Spleen (tissue), 11 donors: ENCODE results near the gene KRTAP4-11. TPM values are rescaled to one million over a fixed set of nuclear protein-coding genes. Genes with fewer than 3 reads are reported as not detected.
"Not testable (repeated sequence)": the region's sequence is repeated elsewhere in the genome, so short reads cannot be mapped to it uniquely, and the experiment has no call there.

ENCODE experiments used
- DNase-seq: peaks from one replicate; pipeline ENCODE4 v3.0.0-alpha.2; 2020
- H3K27ac ChIP-seq, 8 donors: fragments of 200-600 bp; sonication (generic) in 7 of 8; 1 replicate in 4 of 8; 2 replicates in 4 of 8; pipeline versions ENCODE4 v1.5.0 to v1.8.0; 2016 to 2021; ENCODE audit warnings: inconsistent platforms in 4 of 8, mild to moderate bottlenecking in 4 of 8, moderate library complexity in 1 of 8
- H3K27me3 ChIP-seq, 7 donors: fragments of 200-600 bp; sonication (generic) in 6 of 7; replicated peaks in 1 of 7; 1 replicate in 4 of 7; 2 replicates in 3 of 7; pipeline versions ENCODE4 v1.5.0 to v1.8.0; 2016 to 2021; ENCODE audit warnings: inconsistent platforms in 3 of 7, mild to moderate bottlenecking in 1 of 7
- H3K36me3 ChIP-seq, 6 donors: fragments of 200-600 bp; sonication (generic) in 5 of 6; 1 replicate in 4 of 6; 2 replicates in 2 of 6; pipeline versions ENCODE4 v1.5.0 to v1.8.0; 2016 to 2021; ENCODE audit warnings: inconsistent platforms in 2 of 6
- H3K4me1 ChIP-seq, 6 donors: fragments of 200-600 bp; sonication (generic) in 5 of 6; 1 replicate in 3 of 6; 2 replicates in 3 of 6; pipeline versions ENCODE4 v1.5.0 to v1.8.0; 2016 to 2021; ENCODE audit warnings: inconsistent platforms in 3 of 6
- H3K4me3 ChIP-seq, 8 donors: fragments of 200-600 bp; sonication (generic) in 7 of 8; 1 replicate in 4 of 8; 2 replicates in 4 of 8; pipeline versions ENCODE4 v1.5.0 to v1.8.0; 2016 to 2021; ENCODE audit warnings: inconsistent platforms in 4 of 8, mild to moderate bottlenecking in 4 of 8, moderate library complexity in 2 of 8
- H3K9me3 ChIP-seq, 8 donors: fragments of 200-600 bp; sonication (generic) in 7 of 8; 1 replicate in 4 of 8; 2 replicates in 4 of 8; pipeline versions ENCODE4 v1.5.0 to v1.8.0; 2016 to 2021; ENCODE audit warnings: inconsistent platforms in 4 of 8
- POLR2A ChIP-seq, 3 donors: fragments of 450-650 bp; IDR thresholded peaks; one replicate each; pipeline ENCODE4 v1.5.1; 2017; ENCODE audit warnings: antibody characterized with exemption in 3 of 3, mild to moderate bottlenecking in 1 of 3
- POLR2AphosphoS5 ChIP-seq, 3 donors: sonication (generic); formaldehyde crosslinking; IDR thresholded peaks; one replicate each; pipeline ENCODE4 v1.5.1; 2017; ENCODE audit warnings: antibody characterized with exemption in 3 of 3
- WGBS, 5 donors: extraction: QIAGEN DNeasy Blood & Tissue Kit in 3 of 5; methylation state at CpG; one replicate each; pipeline versions ENCODE4 v1.1.5 to v1.1.7; 2013 to 2018; 5-methylcytosine and 5-hydroxymethylcytosine counted together
- intact Hi-C: fragments of 100-400 bp; cut with DNase I; formaldehyde crosslinking; loops from one replicate; pipeline ENCODE4 v1.15.0; 2023; ENCODE audit warnings: low total_unique reads
- polyA plus RNA-seq, 3 donors: library from polyadenylated mRNA; stranded (reverse); fragments of 200-250 nt; gene quantifications; one replicate each; pipeline ENCODE4 v1.2.1, GENCODE V29; 2013
- total RNA-seq, 7 donors: library from RNA; depleted of rRNA in 3 of 7; stranded (reverse); fragments of >200 nt in 3 of 7; fragmentation: NEBNext Ultra II Directional in 4 of 7; extraction: Animal tissue kit (Norgen Biotek cat#: 25700) in 4 of 7; gene quantifications; one replicate each; pipeline versions ENCODE4 v1.1.0 to v1.2.1, GENCODE V29; 2016 to 2021
- TF ChIP-seq, protein P1 (sequence below), 11 experiments: fragments of 200-600 bp in 7 of 11; fragments of 450-650 bp in 4 of 11; sonication (generic) in 4 of 11; IDR thresholded peaks in 8 of 11; conservative IDR thresholded peaks in 3 of 11; 1 replicate in 7 of 11; 2 replicates in 4 of 11; pipeline versions ENCODE4 v1.4.0 to v1.8.0; 2016 to 2021; ENCODE audit warnings: antibody characterized with exemption in 11 of 11, inconsistent platforms in 4 of 11, mild to moderate bottlenecking in 1 of 11
- donor health status: healthy with polysubstance abuse.
- donor health status: DM: no; HTN: no; CAD: no; lungs with moderate emphysema.
- donor health status: DM: no; HTN: no; CAD: no.
- donor health status: Bipolar disorder and iron deficiency.
- donor health status: healthy.
- donor health status: DM: no; HTN: no; CAD: no.
- donor health status: DM: yes; HTN: yes; CAD: no.

The KRTAP4-11 gene
- total and polyA plus RNA-seq, 10 donors, result not detected

DNA sequence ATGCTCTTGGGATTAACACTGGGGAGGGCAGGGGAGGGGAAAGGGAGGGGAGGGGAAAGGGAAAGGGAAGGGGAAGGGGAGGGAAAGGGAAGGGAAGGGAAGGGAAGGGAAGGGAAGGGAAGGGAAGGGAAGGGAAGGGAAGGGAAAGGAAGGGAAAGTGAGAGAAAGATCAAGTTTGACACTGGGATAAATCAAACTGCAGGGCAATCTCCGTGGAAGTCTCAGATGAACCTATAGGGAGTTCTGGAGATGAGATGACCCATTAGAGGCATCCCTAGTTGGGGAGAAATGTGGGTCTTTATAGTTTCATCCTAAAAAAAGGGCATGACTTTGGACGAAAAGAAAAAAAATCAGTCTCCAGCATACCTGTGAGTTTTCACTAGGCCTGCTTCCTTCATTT is 3.6 kb upstream of the KRTAP4-11 start:
- H3K27ac ChIP-seq, result no peak overlapping the region
- peaks cover 0 to 6% (median 0%) of the 10 kb centered on the region in 8 donors for H3K9me3 ChIP-seq
- WGBS, 5 donors, result 80 to 96% (median 89%) methylated on average over 2 of the region's 2 CpGs
- H3K27me3 ChIP-seq, result no peaks in the 10 kb centered on the region
- H3K4me3 ChIP-seq, result no peak overlapping the region
- H3K36me3 ChIP-seq, result no peaks in the 10 kb centered on the region
- DNase-seq, result no peak
- TF ChIP-seq POLR2A (IDR thresholded peaks at IDR 0.05), result no peak
- TF ChIP-seq POLR2AphosphoS5 (IDR thresholded peaks at IDR 0.05), result no peak
- TF ChIP-seq, protein P1, sequence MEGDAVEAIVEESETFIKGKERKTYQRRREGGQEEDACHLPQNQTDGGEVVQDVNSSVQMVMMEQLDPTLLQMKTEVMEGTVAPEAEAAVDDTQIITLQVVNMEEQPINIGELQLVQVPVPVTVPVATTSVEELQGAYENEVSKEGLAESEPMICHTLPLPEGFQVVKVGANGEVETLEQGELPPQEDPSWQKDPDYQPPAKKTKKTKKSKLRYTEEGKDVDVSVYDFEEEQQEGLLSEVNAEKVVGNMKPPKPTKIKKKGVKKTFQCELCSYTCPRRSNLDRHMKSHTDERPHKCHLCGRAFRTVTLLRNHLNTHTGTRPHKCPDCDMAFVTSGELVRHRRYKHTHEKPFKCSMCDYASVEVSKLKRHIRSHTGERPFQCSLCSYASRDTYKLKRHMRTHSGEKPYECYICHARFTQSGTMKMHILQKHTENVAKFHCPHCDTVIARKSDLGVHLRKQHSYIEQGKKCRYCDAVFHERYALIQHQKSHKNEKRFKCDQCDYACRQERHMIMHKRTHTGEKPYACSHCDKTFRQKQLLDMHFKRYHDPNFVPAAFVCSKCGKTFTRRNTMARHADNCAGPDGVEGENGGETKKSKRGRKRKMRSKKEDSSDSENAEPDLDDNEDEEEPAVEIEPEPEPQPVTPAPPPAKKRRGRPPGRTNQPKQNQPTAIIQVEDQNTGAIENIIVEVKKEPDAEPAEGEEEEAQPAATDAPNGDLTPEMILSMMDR (IDR thresholded peaks at IDR 0.05 in 8 of 11, conservative IDR thresholded peaks at IDR 0.05 in 3 of 11), result no peak
- peaks cover 3 to 70% (median 20%) of the 10 kb centered on the region in 6 donors for H3K4me1 ChIP-seq
- intact Hi-C loops, result no loop called here

GRCh38 chr17:41119696-41120690 is 1.8 kb upstream of the KRTAP4-11 start:
- TF ChIP-seq, protein P1 (IDR thresholded peaks at IDR 0.05 in 8 of 11, conservative IDR thresholded peaks at IDR 0.05 in 3 of 11), result peak in 1 of 11 experiments; percentile 21
- peak in 1 of 3 donors; percentile 35 for TF ChIP-seq POLR2AphosphoS5 (IDR thresholded peaks at IDR 0.05)
- Histone ChIP-seq H3K4me1 (peaks cover 5 to 68% (median 20%) of the 10 kb centered on the region in 6 donors), H3K27ac (peak overlapping the region in 7 of 8 donors; percentile 53 to 81 (median 69))
- H3K27me3 ChIP-seq, H3K9me3 ChIP-seq, H3K36me3 ChIP-seq, DNase-seq, intact Hi-C loops, H3K4me3 ChIP-seq: not testable (repeated sequence)
- WGBS, 5 donors, result 21 to 31% (median 27%) methylated on average over 11 of the region's 11 CpGs

DNA sequence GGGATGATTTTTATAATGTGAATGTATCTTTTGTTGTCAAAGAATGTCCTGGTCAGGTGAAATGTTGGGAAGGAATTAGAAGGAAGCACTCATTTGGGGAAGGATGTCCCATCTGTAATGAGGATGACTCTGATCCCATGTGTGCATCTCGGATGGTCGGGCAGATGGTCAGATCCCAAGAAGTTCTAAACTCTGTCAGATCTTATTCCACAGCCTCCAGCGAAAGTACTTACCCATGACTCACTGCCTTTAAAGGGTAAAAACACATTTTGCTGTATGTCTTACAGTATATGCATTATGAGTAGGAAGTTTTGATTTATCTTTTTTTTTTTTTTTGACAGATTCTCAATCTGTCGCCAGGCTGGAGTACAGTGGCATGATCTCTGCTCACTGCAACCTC is 548 bp upstream of the KRTAP4-11 start:
- Histone ChIP-seq H3K9me3 (peaks cover 0 to 6% (median under 1%) of the 10 kb centered on the region in 8 donors), H3K4me1 (peaks cover 3 to 56% (median 15%) of the 10 kb centered on the region in 6 donors), H3K27ac (no peak overlapping the region), H3K4me3 (no peak overlapping the region), H3K27me3 (peaks cover 0 to 5% (median 0%) of the 10 kb centered on the region in 7 donors), H3K36me3 (no peaks in the 10 kb centered on the region)
- intact Hi-C loops, result no loop called here
- TF ChIP-seq, protein P1 (IDR thresholded peaks at IDR 0.05 in 8 of 11, conservative IDR thresholded peaks at IDR 0.05 in 3 of 11), result no peak
- TF ChIP-seq POLR2A (IDR thresholded peaks at IDR 0.05) (no peak), POLR2AphosphoS5 (IDR thresholded peaks at IDR 0.05) (no peak)
- 83 to 93% (median 91%) methylated on average over 4 of the region's 4 CpGs for WGBS, 5 donors
- no peak for DNase-seq

GRCh38 chr17:41116297-41116696 is 1.9 kb downstream of the KRTAP4-11 start:
- TF ChIP-seq, protein P1 (IDR thresholded peaks at IDR 0.05 in 8 of 11, conservative IDR thresholded peaks at IDR 0.05 in 3 of 11), result no peak
- no peak for TF ChIP-seq POLR2AphosphoS5 (IDR thresholded peaks at IDR 0.05)
- no peak for TF ChIP-seq POLR2A (IDR thresholded peaks at IDR 0.05)
- Histone ChIP-seq H3K27ac (peak overlapping the region in 2 of 8 donors; percentile 8 to 30), H3K27me3 (peaks cover 0 to 5% (median 0%) of the 10 kb centered on the region in 7 donors), H3K36me3 (no peaks in the 10 kb centered on the region), H3K4me1 (peaks cover 3 to 48% (median 12%) of the 10 kb centered on the region in 6 donors), H3K9me3 (peaks cover 0 to 24% (median 15%) of the 10 kb centered on the region in 8 donors), H3K4me3 (no peak overlapping the region)
- no peak for DNase-seq
- 35 to 47% (median 41%) methylated on average over 5 of the region's 5 CpGs for WGBS, 5 donors
- intact Hi-C loops, result no loop called here
